Bone marrow (tissue), 2 donors: ENCODE results near the gene KRTAP5-2.
A peak's percentile ranks its signal among the peaks of the same experiment; 100 is the strongest.
"Not testable (repeated sequence)": the region's sequence is repeated elsewhere in the genome, so short reads cannot be mapped to it uniquely, and the experiment has no call there.

ENCODE experiments used
- DNase-seq, 2 donors: peaks; one replicate each; lab custom pipeline; 2025; lab: John Stamatoyannopoulos, UW

KRTAP5-2 gene, protein sequence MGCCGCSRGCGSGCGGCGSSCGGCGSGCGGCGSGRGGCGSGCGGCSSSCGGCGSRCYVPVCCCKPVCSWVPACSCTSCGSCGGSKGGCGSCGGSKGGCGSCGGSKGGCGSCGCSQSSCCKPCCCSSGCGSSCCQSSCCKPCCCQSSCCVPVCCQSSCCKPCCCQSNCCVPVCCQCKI

DNA sequence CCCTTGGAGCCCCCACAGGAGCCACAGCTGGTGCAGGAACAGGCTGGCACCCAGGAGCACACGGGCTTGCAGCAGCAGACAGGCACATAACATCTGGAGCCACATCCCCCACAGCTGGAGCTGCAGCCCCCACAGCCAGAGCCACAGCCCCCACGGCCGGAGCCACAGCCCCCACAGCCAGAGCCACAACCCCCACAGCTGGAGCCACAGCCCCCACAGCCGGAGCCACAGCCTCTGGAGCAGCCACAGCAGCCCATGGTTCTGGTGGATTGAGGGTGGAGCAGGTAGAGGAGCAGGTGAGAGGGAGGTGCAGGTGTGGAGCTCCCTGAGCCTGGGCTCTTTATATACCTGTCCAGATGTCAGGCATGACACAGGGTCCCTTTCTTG lies at the start of gene KRTAP5-2:
Gene KRTAP5-2, minus strand, starts transcription at position 301 of the 387 bp plus-strand sequence. Its CDS starts 44 bp downstream, at position 257.
- no peak for DNase-seq

DNA sequence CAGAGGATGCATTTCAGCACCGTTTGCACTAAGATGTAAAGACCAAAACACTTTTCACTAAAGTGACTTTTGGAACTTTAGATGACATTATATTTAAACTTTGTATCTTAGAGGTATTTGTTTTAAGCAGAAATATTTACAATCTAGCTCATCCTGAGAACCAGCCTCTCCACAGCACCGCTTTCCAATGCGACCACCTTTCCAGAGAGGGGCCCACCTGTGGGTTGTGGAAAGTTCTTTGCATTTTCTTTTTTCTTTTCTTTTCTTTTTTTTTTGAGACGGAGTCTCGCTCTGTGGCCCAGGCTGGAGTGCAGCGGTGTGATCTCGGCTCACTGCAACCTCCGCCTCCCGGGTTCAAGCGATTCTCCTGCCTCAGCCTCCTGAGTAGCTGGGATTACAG lies 48.4 kb upstream of the KRTAP5-2 start:
- not testable (repeated sequence) for DNase-seq

DNA sequence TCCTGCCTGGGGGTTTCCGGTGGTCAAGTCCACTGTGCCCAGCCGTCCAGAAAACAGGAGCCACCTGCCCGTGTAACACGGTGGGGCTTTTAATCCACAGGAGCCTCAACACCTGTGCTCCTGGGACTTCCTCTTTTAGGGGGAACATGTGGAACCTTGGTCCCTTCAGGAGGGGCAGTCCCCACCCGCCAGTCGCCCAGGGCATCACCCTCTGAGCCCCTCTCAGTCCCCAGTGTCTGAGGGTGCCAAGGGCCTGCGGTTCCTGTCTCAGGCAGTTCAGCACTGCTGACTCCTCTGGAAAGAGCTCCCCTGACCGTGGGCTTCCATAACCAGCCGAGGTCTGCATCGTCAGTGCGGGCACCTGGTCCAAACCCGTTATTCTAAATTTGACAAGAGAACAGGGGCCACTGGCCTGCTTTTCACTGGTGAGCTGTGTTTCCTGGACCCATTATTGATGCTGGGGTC lies 47.3 kb upstream of the KRTAP5-2 start:
- no peak for DNase-seq

DNA sequence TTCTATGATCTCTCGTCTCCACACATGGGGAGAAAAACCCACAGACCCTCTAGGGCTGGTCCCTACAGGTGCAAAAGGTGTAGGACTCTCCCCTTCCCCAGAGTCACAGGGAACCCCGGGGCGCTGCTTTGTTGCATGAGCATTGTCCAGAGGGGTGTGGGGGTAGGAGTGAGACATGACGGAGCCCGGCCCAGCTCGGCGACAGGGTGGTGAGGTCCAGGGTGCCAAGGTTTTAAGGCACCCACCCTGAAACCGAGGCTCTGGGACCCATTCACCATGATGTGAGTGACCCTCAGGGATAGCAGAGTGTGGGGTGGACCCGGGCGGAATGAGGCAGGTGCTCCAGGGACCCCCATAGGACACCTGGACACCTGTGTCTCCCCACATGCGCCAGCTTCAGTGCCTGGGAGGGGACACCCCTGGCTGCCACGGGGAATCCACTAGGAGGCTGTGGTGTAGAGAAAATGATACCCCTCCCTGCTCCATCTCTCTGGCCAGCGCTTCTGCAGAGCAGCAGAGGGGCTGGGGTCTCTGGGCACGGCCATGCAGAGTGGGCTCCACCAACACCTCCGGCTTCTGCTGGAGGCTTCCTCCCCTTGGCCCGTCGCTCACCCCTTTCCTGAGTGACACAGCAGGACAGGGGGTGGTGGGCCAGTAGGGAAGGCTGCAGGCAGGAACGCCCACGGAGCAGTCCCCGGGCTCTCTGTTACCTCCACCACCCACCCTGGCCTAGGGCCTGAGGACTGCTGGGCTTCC lies 46.7 kb upstream of the KRTAP5-2 start:
- DNase-seq: no peak

DNA sequence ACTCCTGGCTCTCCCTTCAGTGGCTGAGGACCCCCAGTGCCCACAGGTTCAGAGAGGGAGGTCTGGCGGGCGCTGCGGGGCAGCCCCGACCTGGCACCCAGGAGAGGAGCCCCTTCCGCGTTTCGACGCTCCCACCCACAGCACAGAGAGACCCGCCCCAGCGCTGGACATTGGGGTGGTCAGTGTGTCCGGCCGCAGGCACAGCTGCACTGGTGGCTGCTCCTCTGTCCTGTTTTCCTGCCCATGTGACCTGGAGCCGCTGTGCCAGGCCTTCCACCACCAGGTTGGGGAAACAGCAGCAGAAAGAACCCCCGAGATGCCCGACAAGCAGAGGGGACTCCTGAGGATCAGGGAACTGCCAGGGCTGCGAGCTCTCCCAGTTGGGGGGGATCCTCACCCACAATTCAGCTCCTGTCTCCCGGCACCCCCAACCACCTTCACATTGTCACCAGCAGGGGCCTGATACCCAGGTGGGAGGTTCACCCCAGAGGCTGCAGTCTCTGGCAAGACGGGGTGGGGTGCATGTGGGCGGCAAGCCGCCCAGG lies 45.1 kb upstream of the KRTAP5-2 start:
- DNase-seq: no peak

DNA sequence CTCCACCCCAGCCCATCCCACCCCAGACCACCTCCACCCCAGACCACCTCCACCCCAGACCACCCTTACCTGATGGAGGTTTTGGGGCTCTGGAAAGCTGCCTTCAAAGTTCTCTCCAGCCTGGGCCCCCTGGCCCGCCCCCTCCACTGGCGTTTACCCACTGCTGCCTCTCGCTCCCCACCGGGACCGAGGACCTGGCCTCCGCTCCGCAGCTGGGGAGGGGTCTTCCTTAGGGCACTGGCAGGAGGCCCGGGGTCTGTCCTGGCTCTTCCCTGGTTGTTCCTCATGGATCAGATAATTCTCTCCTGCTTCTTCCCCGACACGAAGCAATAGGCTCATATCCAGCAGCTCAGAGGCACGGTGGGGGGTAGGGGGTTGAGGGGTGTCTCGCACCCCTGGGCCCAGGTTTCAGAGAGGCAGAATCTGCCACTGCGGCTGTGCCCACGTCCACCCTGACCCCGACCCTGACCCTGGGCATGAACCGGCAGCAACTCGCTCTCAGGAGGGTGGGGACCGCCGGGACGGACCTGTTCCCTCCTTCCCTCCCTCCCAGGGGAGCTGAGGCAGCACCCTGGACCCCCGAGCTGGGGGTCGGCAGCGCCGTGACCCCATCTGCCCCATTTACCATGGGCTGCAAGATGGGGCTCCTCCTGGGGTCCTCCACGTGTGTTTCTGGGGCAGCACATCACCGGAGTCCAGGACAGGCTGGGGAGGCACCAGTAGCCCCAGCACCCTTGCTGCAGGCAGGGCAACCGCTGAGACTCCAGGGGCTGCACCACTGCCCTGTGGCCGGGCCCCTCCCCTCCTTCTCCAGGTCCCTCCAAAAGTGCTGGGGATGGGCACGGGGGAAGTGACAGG lies 44.4 kb upstream of the KRTAP5-2 start:
- DNase-seq: no peak

DNA sequence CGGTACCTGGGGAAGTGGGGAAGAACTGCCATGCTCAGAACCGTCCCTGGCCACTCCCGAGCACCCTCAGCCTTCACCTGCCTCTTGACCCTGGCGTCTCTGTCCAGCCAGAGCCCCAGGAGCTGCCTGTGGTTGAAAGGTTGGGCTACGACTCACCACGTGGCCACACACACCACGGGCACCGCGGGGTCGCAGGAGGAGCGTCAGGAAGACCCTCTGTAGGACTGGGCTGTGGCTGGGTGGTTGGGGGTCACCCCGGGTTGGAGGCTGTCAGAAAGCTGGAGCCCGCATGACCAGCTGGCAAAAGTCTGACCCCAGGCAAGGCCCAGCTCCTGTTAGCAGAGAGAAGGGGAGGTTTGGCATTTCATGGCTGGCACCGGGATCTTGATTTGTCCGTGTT lies 43.0 kb upstream of the KRTAP5-2 start:
- DNase-seq: no peak

DNA sequence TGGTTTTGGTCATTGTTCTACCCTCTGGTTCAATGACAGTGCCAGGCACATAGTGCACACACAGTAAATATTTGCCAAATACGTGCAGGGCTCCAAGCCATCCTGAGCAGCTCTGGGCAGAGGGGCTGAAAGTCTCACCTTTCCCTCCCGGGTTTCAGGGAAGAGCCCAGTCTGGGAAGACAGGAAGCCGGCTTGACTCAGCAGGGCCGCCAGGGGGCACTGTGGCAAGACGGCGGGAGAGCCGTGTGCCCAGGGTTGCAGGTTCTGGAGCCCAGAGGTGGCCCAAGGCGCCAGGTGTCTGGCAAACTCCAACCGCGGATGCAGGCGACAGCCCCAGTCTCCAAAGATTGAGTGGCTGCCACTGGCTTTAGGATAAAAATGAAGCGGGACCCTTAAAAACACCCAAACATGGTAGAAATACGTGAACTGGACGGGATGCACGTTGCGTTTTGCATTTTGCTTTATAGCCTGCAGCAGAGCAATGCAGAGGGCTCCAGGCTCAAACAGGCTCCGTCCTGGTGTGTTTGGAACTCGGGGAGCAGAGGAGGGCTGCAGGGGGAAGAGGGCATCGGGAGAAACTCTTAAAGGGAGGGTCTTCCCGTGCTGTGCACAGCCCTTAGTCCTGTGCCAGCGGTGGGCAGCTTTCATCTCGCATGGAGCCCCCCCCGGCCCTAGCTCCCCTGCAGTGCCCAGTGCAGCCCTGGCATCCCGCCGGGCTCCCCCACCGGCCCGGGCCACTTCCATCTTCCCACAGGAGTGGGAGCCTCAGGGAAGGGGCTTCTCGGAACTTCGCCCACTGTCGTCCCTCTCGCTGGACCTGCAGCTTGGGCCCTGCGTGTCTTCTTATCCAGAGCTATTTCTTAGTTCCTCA lies 42.2 kb upstream of the KRTAP5-2 start:
- peak in 1 of 2 donors; percentile 32 for DNase-seq

DNA sequence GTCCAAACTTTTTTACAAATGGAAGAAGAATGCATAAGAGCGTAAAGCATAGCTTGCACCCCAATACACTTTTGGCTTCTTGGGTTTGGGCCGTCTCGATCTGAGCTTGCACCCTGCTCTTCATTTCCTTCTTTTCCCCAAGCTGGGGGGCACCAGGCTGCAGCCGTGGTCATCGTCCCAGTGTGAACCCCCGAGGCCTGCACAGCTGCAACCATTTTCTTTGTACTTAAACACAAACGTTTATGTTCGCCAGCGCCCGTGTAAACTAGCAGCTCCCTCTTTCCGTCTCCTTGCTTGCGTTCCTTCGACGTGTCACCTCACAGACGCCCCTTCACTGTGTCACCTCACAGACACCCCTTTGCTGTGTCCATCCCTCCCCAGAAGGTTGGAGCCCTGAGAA lies 41.6 kb upstream of the KRTAP5-2 start:
- no peak for DNase-seq

DNA sequence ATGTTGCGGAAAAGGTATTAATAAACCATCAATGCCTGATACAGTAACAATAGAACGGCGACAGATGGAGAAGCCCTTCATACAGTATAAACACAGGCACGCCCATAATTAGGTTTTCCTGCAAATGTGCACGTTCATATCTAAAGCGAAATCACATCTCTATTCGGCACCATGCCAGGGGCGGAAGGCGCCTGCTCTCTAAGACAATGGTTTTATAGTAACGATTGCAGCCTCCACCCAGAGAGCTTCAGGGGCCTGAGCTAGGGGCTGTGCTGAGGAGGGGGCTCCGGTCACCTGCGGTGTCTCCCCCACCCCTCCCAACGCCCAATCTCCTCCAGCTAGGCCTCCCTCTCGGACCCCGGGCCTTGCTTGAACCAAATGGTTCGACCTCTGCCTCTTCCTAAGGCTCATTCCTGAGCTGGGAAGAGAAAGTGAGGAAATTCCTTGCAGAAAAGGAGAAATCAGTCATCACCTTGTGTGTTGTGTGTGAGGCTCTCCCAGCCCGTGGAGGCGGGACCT lies 41.1 kb upstream of the KRTAP5-2 start:
- DNase-seq: no peak

DNA sequence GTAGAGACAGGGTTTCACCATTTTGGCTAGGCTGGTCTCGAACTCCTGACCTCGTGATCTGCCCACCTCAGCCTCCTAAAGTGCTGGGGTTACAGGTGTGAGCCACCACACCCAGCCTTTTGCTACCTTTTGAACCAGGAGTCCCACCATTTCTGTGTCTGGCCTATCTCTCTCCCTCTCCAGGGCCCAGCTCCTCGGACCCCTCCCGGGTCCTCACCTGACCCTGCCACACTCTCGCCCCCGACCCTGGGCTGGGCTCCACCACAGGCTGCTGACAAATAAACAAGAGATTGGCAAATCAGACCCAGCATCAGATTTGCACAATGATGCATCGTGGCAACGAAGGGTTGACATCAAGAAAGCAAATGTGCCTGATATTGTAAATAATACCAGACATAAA lies 40.2 kb upstream of the KRTAP5-2 start:
- DNase-seq: no peak

DNA sequence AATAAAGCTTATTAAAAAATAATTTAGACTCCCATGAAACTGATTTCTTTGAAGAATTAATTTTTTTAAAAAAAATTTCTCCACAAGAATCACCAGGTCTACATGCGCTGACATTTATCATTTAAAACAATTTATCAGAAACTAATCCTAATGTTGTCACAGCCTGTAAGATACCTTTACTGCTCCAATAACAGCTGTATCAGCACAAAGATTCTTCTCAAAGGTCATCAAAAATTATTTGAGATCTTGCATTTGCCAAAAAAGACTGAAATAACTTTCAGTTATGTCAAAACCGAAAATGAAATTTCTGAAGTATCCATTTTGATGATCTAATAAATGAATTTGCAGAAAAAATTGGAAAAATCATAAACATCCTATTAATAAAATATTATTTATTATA lies 39.5 kb upstream of the KRTAP5-2 start:
- DNase-seq: no peak

DNA sequence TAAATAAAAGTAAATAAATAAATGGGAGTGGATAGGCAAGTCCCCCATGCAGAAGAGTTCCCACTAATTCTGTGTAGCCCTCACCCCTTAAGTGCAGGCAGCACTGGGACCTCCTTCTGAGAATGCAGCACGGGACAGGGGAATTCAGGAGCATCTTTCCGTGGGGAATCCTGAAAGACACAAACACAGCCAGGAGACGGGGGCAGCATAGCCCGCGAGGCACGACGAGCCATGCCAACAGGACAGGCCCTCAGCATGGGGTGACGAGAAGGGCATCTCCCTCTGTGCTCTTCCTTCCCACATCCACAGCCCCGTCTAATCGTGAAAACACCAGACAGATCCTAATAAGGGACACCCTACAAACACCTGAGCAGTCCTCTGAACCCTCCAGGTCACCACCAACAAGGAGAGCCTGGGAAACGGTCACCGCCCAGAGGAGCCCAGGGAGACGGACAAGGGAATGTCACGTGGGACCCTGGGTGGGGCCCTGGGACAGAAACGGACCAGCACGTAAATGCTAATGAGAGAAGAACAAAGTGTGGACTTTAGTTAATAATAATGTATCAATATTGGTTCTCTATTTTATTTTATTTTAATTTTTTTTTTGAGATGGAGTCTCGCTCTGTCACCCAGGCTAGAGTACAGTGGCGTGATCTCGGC lies 38.3 kb upstream of the KRTAP5-2 start:
- no peak for DNase-seq

DNA sequence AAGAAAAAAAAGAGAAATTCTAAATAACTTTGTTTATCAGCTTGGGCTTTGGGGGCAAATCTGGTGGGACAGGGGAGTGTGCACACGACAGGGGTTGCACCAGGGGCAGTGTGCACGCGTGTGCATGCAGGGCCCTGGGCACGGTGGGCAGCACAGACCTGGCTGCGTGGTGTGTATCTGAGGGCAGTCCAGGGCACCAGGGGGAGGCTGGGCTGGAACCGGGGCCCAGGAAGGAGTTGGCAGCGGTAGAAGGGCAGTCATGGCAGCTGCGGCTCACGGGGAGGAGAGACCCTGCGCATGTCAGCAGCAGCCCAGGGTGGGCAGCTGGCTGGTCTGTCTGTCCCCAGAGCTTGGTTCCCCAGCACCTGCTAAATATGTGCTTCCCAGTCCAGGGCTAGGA lies 35.8 kb upstream of the KRTAP5-2 start:
- DNase-seq: no peak

DNA sequence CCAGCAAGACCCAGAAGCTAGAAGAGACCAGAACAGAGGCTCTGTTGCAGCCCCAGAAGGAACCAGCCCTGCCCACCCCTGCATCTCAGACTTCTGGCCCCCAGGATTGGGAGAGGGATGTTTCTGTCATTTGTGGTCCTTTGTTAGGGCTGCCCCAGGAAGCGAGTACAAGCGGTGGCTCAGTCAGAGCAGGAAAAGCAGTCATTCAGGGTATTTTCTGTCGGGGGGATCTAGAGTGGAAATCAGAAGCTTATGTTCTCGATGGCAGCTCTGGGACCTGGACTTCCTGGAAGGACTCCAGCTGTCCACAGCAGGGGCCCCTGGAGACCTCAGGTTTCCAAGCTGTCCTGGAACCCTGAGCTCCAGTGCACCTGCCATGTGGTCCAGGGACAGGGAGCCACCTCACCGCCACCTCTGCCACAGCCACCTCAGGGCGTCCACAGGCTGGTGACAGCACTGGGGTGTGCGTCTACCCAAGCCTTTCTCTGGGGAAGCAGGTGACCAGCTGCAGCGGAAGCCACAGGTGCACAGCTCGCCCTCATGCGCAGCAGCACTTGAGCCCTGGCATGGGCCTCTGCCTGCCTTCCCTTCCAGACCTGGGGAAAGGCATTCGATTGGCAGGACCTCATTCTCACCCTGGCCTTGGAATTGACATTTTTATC lies 34.1 kb upstream of the KRTAP5-2 start:
- no peak for DNase-seq

DNA sequence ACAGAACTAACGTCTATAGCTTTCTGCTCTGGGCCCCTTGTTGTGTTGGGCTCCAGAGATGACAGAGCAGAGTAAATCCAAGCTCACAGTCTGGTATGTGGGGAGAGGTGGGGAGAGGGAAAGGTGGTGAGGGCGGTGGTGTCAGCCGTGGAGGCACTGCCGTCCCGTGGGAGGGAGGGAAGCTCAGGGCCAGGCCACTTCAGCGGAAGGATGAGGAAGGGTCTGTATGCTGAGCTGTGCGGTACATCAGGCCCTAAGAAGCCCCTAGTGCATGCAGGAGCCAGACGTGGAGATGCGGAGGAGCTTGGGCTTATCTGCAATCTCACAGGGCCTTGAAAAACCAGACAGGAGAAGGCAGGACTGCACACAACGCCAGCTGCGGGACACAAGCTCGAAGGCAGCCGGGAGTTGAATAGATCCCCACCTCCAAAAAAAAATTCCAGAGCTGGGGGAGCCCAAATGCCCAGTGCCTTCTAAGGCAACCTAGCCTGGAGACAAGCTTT lies 33.0 kb upstream of the KRTAP5-2 start:
- no peak for DNase-seq

DNA sequence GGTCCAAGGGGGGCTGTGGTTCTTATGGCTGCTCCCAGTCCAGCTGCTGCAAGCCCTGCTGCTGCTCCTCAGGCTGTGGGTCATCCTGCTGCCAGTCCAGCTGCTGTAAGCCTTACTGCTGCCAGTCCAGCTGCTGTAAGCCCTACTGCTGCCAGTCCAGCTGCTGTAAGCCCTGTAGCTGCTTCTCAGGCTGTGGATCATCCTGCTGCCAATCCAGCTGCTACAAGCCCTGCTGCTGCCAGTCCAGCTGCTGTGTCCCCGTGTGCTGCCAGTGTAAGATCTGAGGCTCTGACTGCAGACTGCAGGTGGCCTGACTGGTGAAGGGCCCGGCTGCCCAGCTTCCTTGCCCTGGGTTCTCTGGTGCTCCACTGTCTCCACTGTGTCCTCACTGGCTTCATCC lies 32.2 kb upstream of the KRTAP5-2 start:
- no peak for DNase-seq

DNA sequence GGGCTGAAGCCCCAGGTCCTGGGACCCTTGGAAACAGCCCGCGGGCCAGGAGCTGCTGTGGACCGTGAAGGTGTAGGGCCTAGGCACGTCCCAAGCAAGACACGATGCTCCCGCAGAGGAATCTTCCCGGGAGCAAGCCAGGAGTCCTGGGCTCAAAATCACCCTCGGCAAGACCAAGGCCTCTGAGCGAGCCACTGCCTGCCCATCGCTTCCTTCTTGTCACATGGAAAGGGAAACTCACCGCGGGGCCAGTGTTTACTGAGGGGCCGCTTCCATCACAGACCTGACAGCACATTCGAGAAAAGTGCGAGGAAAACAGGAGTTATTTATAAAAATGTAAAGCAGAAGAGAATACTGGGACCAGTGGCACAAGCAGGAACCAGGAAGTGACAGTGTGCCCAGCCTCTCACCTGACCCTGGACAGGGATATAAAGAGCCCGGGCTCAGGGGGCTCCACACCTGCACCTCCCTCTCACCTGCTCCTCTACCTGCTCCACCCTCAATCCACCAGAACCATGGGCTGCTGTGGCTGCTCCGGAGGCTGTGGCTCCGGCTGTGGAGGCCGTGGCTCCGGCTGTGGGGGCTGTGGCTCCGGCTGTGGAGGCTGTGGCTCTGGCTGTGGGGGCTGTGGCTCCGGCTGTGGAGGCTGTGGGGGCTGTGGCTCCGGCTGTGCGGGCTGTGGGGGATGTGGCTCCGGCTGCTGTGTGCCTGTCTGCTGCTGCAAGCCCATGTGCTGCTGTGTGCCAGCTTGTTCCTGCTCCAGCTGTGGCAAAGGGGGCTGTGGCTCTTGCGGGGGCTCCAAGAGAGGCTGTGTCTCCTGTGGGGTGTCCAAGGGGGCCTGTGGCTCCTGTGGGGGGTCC lies 31.5 kb upstream of the KRTAP5-2 start, which contains the start of gene KRTAP5-5:
Gene KRTAP5-5, plus strand, starts transcription at position 450 of the 860 bp plus-strand sequence. Its CDS starts 66 bp downstream, at position 516.
- no peak for DNase-seq
